G401 (cell line): Measurements from ENCODE around the gene PNLDC1. TPM values are rescaled to one million over a fixed set of nuclear protein-coding genes. Genes with fewer than 3 reads are reported as not detected.
"Not testable (repeated sequence)": the region's sequence is repeated elsewhere in the genome, so short reads cannot be mapped to it uniquely, and the experiment has no call there.

ENCODE experiments used
- DNase-seq: peaks from one replicate; pipeline ENCODE4 v3.0.0-alpha.2; 2015; ENCODE audit warnings: low spot score
- in situ Hi-C: cut with HindIII; loops from 2 replicates; pipeline ENCODE4 v1.10.0; 2016; ENCODE audit warnings: low sequenced_read_pairs, mixed read lengths
- total RNA-seq: library from RNA; depleted of rRNA; stranded (reverse); fragments of >200 nt; shearing (Covaris generic); gene quantifications from 2 replicates; pipeline ENCODE4 v1.2.3, GENCODE V29; 2014

Gene PNLDC1
- total RNA-seq, 1 experiment from 2014 or later, result not detected

GRCh38 chr6:159837511-159837910 is 37.4 kb downstream of the PNLDC1 start:
- in situ Hi-C loops, result no loop called here
- DNase-seq, result no peak

- in situ Hi-C loops, result no loop called here
- DNase-seq, result no peak
Observed at GRCh38 chr6:159838020-159838744, 38.1 kb downstream of the PNLDC1 start.

GRCh38 chr6:159842035-159842434 is 42.0 kb downstream of the PNLDC1 start:
- DNase-seq, result no peak
- in situ Hi-C loops, result no loop called here

- DNase-seq, result no peak
- in situ Hi-C loops, result no loop called here
Observed at GRCh38 chr6:159844737-159845645, 44.9 kb downstream of the PNLDC1 start.

- DNase-seq, in situ Hi-C loops: not testable (repeated sequence)
Observed at GRCh38 chr6:159848552-159848951, 48.5 kb downstream of the PNLDC1 start.

GRCh38 chr6:159849851-159850250 is 49.8 kb downstream of the PNLDC1 start:
- in situ Hi-C loops, DNase-seq: not testable (repeated sequence)

GRCh38 chr6:159852877-159853276 is 52.8 kb downstream of the PNLDC1 start:
- in situ Hi-C loops, result no loop called here
- DNase-seq, result peak; percentile 2

- in situ Hi-C loops, result no loop called here
- no peak for DNase-seq
Observed at GRCh38 chr6:159853754-159854153, 53.7 kb downstream of the PNLDC1 start.

GRCh38 chr6:159854959-159855358 is 54.9 kb downstream of the PNLDC1 start:
- no peak for DNase-seq
- in situ Hi-C loops, result no loop called here

- in situ Hi-C loops, result no loop called here
- DNase-seq, result no peak
Observed at GRCh38 chr6:159858259-159858658, 58.2 kb downstream of the PNLDC1 start.

GRCh38 chr6:159860482-159860881 is 60.4 kb downstream of the PNLDC1 start:
- in situ Hi-C loops, result no loop called here
- no peak for DNase-seq

GRCh38 chr6:159862103-159862502 is 62.0 kb downstream of the PNLDC1 start:
- in situ Hi-C loops, result no loop called here
- no peak for DNase-seq

GRCh38 chr6:159863341-159863740 is 63.3 kb downstream of the PNLDC1 start:
- in situ Hi-C loops, result not testable (repeated sequence)
- DNase-seq, result peak; percentile 46

GRCh38 chr6:159865226-159865920 is 65.3 kb downstream of the PNLDC1 start:
- DNase-seq, result no peak
- in situ Hi-C loops, result no loop called here

- in situ Hi-C loops, result no loop called here
- DNase-seq, result no peak
Observed at GRCh38 chr6:159866286-159867247, 66.5 kb downstream of the PNLDC1 start.
